Left lung (tissue), 10 donors: ENCODE results near the gene ALPK1. TPM values are rescaled to one million over a fixed set of nuclear protein-coding genes. Genes with fewer than 3 reads are reported as not detected.

Experiments used
- ATAC-seq: fragments of 200-7000 bp; cut with Tn5 transposase; one replicate; pipeline ENCODE4 v1.9.1; 2020; ENCODE audit warnings: moderate library complexity
- DNase-seq, 4 donors: peaks; one replicate each; pipeline ENCODE4 v3.0.0-alpha.2; 2013 to 2020
- H3K27ac ChIP-seq, 2 donors: fragments of 200-600 bp; sonication (generic) in 1 of 2; one replicate each; pipeline versions ENCODE4 v1.5.0 to v1.8.0; 2020 to 2021
- H3K27me3 ChIP-seq, 2 donors: fragments of 200-600 bp; sonication (generic) in 1 of 2; one replicate each; pipeline versions ENCODE4 v1.5.0 to v1.8.0; 2020 to 2021
- H3K36me3 ChIP-seq, 2 donors: fragments of 200-600 bp; sonication (generic) in 1 of 2; one replicate each; pipeline versions ENCODE4 v1.5.0 to v1.8.0; 2020 to 2021
- H3K4me1 ChIP-seq, 2 donors: fragments of 200-600 bp; one replicate each; pipeline ENCODE4 v1.8.0; 2021
- H3K4me3 ChIP-seq, 2 donors: fragments of 200-600 bp; sonication (generic) in 1 of 2; one replicate each; pipeline versions ENCODE4 v1.5.0 to v1.8.0; 2020 to 2021; ENCODE audit warnings: mild to moderate bottlenecking in 1 of 2
- H3K9me3 ChIP-seq, 2 donors: fragments of 200-600 bp; sonication (generic) in 1 of 2; one replicate each; pipeline versions ENCODE4 v1.5.0 to v1.8.0; 2020 to 2021
- CTCF ChIP-seq, 2 donors: fragments of 200-600 bp; sonication (generic) in 1 of 2; IDR thresholded peaks; one replicate each; pipeline versions ENCODE4 v1.5.0 to v1.8.0; 2021; ENCODE audit warnings: antibody characterized with exemption in 2 of 2
- intact Hi-C, 2 donors: fragments of 100-400 bp; cut with DNase I; formaldehyde crosslinking; loops; one replicate each; pipeline versions ENCODE4 v1.11.2 to v1.14.2; 2022
- polyA plus RNA-seq, 6 donors: library from polyadenylated mRNA; unstranded; fragments of 120-200 nt; gene quantifications; one replicate each; pipeline ENCODE4 v1.2.1, GENCODE V29; 2013; ENCODE audit not compliant: insufficient read length in 6 of 6
- total RNA-seq, 2 donors: library from RNA; stranded (reverse); fragmentation: NEBNext Ultra II Directional; extraction: Animal tissue kit (Norgen Biotek cat#: 25700); gene quantifications; one replicate each; pipeline ENCODE4 v1.2.1, GENCODE V29; 2021
- donor health status: DM: no; HTN: yes; CAD: no.
- donor health status: DM: no; HTN: no; CAD: no.

The ALPK1 gene
- total and polyA plus RNA-seq, 8 donors, result 16.3 to 38.5 (median 22.1) TPM

- intact Hi-C loops, result no loop called here
- H3K4me1 ChIP-seq, result no peaks in the 10 kb centered on the region
- no peak overlapping the region for H3K4me3 ChIP-seq
- H3K27me3 ChIP-seq, result no peaks in the 10 kb centered on the region
- H3K27ac ChIP-seq, result no peak overlapping the region
- H3K36me3 ChIP-seq, result peaks cover 0 to 3% of the 10 kb centered on the region in 2 donors
- no peaks in the 10 kb centered on the region for H3K9me3 ChIP-seq
- TF ChIP-seq CTCF (IDR thresholded peaks at IDR 0.05), result no peak
- no peak for ATAC-seq
- no peak for DNase-seq
Measured at GRCh38 chr4:112402098-112402497, 104.9 kb downstream of the ALPK1 start.

- H3K36me3 ChIP-seq, result peaks cover 0 to 3% of the 10 kb centered on the region in 2 donors
- no peaks in the 10 kb centered on the region for H3K4me1 ChIP-seq
- no peaks in the 10 kb centered on the region for H3K27me3 ChIP-seq
- intact Hi-C loops, result no loop called here
- no peaks in the 10 kb centered on the region for H3K9me3 ChIP-seq
- H3K4me3 ChIP-seq, result no peak overlapping the region
- no peak for ATAC-seq
- no peak overlapping the region for H3K27ac ChIP-seq
- no peak for TF ChIP-seq CTCF (IDR thresholded peaks at IDR 0.05)
- peak in 1 of 4 donors; percentile 13 for DNase-seq
Measured at GRCh38 chr4:112403101-112403945, 106.2 kb downstream of the ALPK1 start.

DNA sequence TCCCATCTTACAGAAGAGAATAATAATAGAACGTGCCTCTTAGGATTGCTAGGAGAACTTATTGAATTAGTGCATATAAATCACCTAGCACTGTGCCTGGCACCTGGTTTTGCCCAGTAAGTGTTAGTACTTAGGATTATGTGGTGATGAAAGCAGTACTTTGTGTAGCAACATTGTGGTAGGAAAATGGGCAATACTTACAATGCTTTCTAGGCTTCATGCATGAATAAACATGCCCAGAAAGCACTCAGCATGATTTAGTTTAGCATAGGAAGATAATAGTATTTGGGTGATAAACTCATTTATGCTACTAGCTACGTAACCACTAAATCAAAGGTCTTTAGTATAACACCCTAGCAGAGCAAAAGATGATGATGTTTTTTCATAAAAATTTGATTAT lies 113.2 kb downstream of the ALPK1 start:
- peaks cover 0 to 43% of the 10 kb centered on the region in 2 donors for H3K36me3 ChIP-seq
- TF ChIP-seq CTCF (IDR thresholded peaks at IDR 0.05), result no peak
- H3K27me3 ChIP-seq, result no peaks in the 10 kb centered on the region
- ATAC-seq, result no peak
- no peak for DNase-seq
- intact Hi-C loops, result no loop called here
- no peak overlapping the region for H3K4me3 ChIP-seq
- H3K4me1 ChIP-seq, result no peaks in the 10 kb centered on the region
- no peaks in the 10 kb centered on the region for H3K9me3 ChIP-seq
- no peak overlapping the region for H3K27ac ChIP-seq

DNA sequence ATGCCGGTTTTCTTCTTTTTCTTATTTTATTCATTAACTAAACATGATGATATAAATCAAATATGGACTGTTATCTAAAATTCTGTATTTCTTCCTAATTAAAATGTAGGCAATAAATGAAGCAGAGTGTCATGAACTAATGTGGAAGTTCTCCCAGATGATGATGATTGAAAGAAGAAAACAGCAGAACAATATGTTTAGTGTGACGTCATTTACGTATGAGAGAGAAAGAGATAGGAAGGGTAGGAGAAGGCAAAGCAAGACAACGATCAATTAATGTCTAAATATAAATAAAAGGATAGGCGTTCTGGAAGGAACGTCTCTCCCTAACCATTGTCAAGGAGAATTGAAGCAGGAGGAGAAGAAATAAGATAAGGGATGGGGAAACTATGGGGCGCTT lies 113.6 kb downstream of the ALPK1 start:
- Histone ChIP-seq H3K27me3 (no peaks in the 10 kb centered on the region), H3K4me1 (no peaks in the 10 kb centered on the region), H3K4me3 (no peak overlapping the region), H3K9me3 (no peaks in the 10 kb centered on the region), H3K36me3 (peaks cover 0 to 47% of the 10 kb centered on the region in 2 donors), H3K27ac (no peak overlapping the region)
- TF ChIP-seq CTCF (IDR thresholded peaks at IDR 0.05), result no peak
- ATAC-seq (no peak), DNase-seq (no peak)
- intact Hi-C loops, result no loop called here

DNA sequence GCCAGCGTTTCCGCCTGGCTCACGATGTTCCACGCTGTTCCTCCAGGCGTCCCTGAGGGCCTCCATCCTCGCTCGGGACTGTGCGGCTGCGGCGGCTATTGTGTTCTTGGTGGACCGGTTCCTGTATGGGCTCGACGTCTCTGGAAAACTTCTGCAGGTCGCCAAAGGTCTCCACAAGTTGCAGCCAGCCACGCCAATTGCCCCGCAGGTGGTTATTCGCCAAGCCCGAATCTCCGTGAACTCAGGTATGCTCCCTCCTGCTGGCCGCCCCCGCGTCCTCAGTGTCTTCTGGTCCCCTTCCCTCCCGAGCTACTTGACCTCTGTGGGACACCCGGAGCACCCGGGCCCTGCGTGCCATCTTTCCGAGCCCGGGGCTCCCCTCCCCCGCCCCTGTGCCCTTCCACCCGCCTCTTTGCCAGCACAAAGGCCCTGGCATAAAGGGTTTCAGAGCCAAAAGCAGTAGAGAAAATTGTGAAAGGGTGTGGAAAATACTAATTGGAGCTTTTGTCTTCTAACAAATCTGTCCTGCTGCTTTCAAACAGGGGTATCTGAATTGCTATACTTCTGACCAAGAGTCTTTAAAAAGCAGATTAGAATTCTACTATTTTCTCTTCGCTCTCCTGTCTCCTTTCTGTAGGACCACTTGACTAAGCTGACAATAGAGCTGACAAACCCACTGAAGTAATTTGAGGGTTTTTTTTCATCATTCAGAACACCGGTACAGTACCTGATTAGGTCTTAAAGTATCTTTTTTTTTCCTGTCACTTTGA lies 114.8 kb downstream of the ALPK1 start:
- intact Hi-C loops, result no loop called here
- ATAC-seq, result no peak
- H3K4me1 ChIP-seq, result no peaks in the 10 kb centered on the region
- H3K27ac ChIP-seq, result no peak overlapping the region
- H3K36me3 ChIP-seq, result peaks cover 0 to 49% of the 10 kb centered on the region in 2 donors
- no peaks in the 10 kb centered on the region for H3K27me3 ChIP-seq
- H3K4me3 ChIP-seq, result no peak overlapping the region
- DNase-seq, result peak in 1 of 4 donors; percentile 51
- TF ChIP-seq CTCF (IDR thresholded peaks at IDR 0.05), result no peak
- H3K9me3 ChIP-seq, result no peaks in the 10 kb centered on the region
